Transverse colon (tissue), 3 donors: ENCODE results near the gene DIP2A.

Experiments
- EP300 ChIP-seq: sonication (generic); formaldehyde crosslinking; IDR thresholded peaks from one replicate; pipeline ENCODE4 v1.6.1; 2017; ENCODE audit warnings: antibody characterized with exemption, low read depth
- POLR2A ChIP-seq: fragments of 450-650 bp; IDR thresholded peaks from one replicate; pipeline ENCODE4 v1.6.1; 2016; ENCODE audit warnings: antibody characterized with exemption, mild to moderate bottlenecking, moderate library complexity
- TF ChIP-seq, protein P1 (sequence below), 5 experiments: fragments of 200-600 bp in 3 of 5; fragments of 450-650 bp in 2 of 5; sonication (generic) in 3 of 5; IDR thresholded peaks; 1 replicate in 2 of 5; 2 replicates in 3 of 5; pipeline ENCODE4 v1.5.1; 2016 to 2017; ENCODE audit warnings: antibody characterized with exemption in 5 of 5, inconsistent platforms in 3 of 5, mild to moderate bottlenecking in 2 of 5, moderate library complexity in 1 of 5

DNA sequence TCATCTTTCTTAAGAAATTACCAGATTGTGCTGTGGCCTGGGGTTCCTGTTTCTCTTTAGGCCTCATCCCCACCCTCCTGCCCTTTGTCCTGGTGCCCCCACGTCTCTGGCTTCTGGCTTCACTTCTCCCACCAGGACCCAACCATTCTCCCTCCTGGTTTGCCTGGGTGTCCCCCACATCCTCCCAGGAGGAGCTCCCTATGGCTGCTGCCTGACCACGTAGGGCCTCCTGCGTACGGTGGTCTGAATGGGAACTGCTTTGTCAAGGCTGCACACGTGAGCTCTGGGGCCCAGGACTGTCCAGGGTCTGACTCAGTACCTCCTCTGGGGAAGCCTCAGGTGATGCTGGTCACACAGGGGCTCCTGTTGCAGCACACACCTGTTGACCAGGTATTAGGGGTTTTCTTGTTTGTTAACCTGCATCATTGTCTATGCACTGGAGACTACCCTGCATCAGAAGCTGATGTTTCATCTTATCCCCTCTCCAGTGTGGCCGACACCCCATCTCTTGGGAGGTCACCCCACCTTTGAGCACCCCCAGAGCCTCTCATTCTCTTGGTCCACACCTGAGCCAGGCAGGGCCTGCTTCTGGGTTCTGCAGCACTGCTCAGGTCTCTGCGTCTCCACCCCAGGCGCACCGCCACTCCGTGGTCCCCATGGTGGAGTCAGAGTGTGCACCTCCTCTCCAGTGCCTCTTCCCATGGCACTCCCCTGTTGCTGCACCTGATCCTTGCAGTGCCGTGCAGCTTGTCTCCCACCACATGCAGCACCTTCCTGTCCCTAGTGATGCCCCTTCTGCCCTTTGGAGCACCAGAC lies 80.4 kb downstream of the DIP2A start:
- TF ChIP-seq EP300 (no peak), POLR2A (no peak)
- TF ChIP-seq, protein P1, sequence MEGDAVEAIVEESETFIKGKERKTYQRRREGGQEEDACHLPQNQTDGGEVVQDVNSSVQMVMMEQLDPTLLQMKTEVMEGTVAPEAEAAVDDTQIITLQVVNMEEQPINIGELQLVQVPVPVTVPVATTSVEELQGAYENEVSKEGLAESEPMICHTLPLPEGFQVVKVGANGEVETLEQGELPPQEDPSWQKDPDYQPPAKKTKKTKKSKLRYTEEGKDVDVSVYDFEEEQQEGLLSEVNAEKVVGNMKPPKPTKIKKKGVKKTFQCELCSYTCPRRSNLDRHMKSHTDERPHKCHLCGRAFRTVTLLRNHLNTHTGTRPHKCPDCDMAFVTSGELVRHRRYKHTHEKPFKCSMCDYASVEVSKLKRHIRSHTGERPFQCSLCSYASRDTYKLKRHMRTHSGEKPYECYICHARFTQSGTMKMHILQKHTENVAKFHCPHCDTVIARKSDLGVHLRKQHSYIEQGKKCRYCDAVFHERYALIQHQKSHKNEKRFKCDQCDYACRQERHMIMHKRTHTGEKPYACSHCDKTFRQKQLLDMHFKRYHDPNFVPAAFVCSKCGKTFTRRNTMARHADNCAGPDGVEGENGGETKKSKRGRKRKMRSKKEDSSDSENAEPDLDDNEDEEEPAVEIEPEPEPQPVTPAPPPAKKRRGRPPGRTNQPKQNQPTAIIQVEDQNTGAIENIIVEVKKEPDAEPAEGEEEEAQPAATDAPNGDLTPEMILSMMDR (IDR thresholded peaks at IDR 0.05), result no peak
